Mesothelial cell of epicardium (in vitro differentiated cells): ENCODE results near the gene MGRN1. TPM values are rescaled to one million over a fixed set of nuclear protein-coding genes. Genes with fewer than 3 reads are reported as not detected.
A peak's percentile ranks its signal among the peaks of the same experiment; 100 is the strongest.

ENCODE experiments used
- DNase-seq, 2 experiments: peaks; one replicate each; pipeline ENCODE4 v3.0.0; 2021; ENCODE audit warnings: low spot score in 2 of 2; ENCODE audit not compliant: unreplicated experiment in 2 of 2
- H3K27ac Mint-ChIP-seq: 2 replicates; pipeline ENCODE4 v1.8.0; 2021; ENCODE audit warnings: mixed read lengths
- H3K27me3 Mint-ChIP-seq: 2 replicates; pipeline ENCODE4 v1.8.0; 2021; ENCODE audit warnings: low read depth, mixed read lengths
- H3K36me3 Mint-ChIP-seq: 2 replicates; pipeline ENCODE4 v1.8.0; 2021; ENCODE audit warnings: mixed read lengths
- H3K4me1 Mint-ChIP-seq: 2 replicates; pipeline ENCODE4 v1.8.0; 2021; ENCODE audit warnings: mixed read lengths
- H3K4me3 Mint-ChIP-seq: 2 replicates; pipeline ENCODE4 v1.8.0; 2021; ENCODE audit warnings: mild to moderate bottlenecking, moderate library complexity, mixed read lengths
- H3K9me3 Mint-ChIP-seq: 2 replicates; pipeline ENCODE4 v1.8.0; 2021; ENCODE audit warnings: mixed read lengths
- CTCF ChIP-seq: fragments of 200-600 bp; sonication (generic); IDR thresholded peaks from one replicate; pipeline ENCODE4 v1.5.0; 2021; ENCODE audit warnings: antibody characterized with exemption; ENCODE audit not compliant: unreplicated experiment
- total RNA-seq: library from RNA; stranded (reverse); gene quantifications from 3 replicates; pipeline ENCODE4 v1.2.1, GENCODE V29; 2021

The MGRN1 gene
- total RNA-seq, 1 donor from 2014 or later: 110 TPM

- Mint-ChIP-seq H3K27ac (no peak overlapping the region), H3K4me1 (no peaks in the 10 kb centered on the region), H3K36me3 (peaks cover 17% of the 10 kb centered on the region), H3K27me3 (no peaks in the 10 kb centered on the region), H3K4me3 (no peak overlapping the region), H3K9me3 (no peaks in the 10 kb centered on the region)
- no peak for TF ChIP-seq CTCF
- no peak for DNase-seq
These were observed 31.6 kb downstream of the MGRN1 start for GRCh38 chr16:4656221-4656620.

GRCh38 chr16:4656695-4657686 is 32.4 kb downstream of the MGRN1 start:
- Mint-ChIP-seq H3K9me3 (no peaks in the 10 kb centered on the region), H3K27ac (no peak overlapping the region), H3K4me1 (no peaks in the 10 kb centered on the region), H3K4me3 (no peak overlapping the region), H3K27me3 (no peaks in the 10 kb centered on the region), H3K36me3 (peaks cover 17% of the 10 kb centered on the region)
- no peak for DNase-seq
- no peak for TF ChIP-seq CTCF

GRCh38 chr16:4659363-4660353 is 35.0 kb downstream of the MGRN1 start:
- no peak for DNase-seq
- no peak overlapping the region for H3K4me3 Mint-ChIP-seq
- H3K9me3 Mint-ChIP-seq: no peaks in the 10 kb centered on the region
- peaks cover 16% of the 10 kb centered on the region for H3K36me3 Mint-ChIP-seq
- no peak overlapping the region for H3K27ac Mint-ChIP-seq
- H3K27me3 Mint-ChIP-seq: no peaks in the 10 kb centered on the region
- no peak for TF ChIP-seq CTCF
- no peaks in the 10 kb centered on the region for H3K4me1 Mint-ChIP-seq

GRCh38 chr16:4660454-4661007 is 35.9 kb downstream of the MGRN1 start:
- TF ChIP-seq CTCF: no peak
- Mint-ChIP-seq H3K4me1 (no peaks in the 10 kb centered on the region), H3K27ac (peak overlapping the region; percentile 59), H3K9me3 (no peaks in the 10 kb centered on the region), H3K27me3 (no peaks in the 10 kb centered on the region), H3K36me3 (peaks cover 17% of the 10 kb centered on the region), H3K4me3 (no peak overlapping the region)
- DNase-seq: no peak

GRCh38 chr16:4661661-4662060 is 37.0 kb downstream of the MGRN1 start:
- no peak for TF ChIP-seq CTCF
- Mint-ChIP-seq H3K27me3 (no peaks in the 10 kb centered on the region), H3K36me3 (peaks cover 12% of the 10 kb centered on the region), H3K27ac (no peak overlapping the region), H3K9me3 (no peaks in the 10 kb centered on the region), H3K4me1 (no peaks in the 10 kb centered on the region), H3K4me3 (no peak overlapping the region)
- no peak for DNase-seq
